Measurements from ENCODE around the gene ADAMTSL2.

DNA sequence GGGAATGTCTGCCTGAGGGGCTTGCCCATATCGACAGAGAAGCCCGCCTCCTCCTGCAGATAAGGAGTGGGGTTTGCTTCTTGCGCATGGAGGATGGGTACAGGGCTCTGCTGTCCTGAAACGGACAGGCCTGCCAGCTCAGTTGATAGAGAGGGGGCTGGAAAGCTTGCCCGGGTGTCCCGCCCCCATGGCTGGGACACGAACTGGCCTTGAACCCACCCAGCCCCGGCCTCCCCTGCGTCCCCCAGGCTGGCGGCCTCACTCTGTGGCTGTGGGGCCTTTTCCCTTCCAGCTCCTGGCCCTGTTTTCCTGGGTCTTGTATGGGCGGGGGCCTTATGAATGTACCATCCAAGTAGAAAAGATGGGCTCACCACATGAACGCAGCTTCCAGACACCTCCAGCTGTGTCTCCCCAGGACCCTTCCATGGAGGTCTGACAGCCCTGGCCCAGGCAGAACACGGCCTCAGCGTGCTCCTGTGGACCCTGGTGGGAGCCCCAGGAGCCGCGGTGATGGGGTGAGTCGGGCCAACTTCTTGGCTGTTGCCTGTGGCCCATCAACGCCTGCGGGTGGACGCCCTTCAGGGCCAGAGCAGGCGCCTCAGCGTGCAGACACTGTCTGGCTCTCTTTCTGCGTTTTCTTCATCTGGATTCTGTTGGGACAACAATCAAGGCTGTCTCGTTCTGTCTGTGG is 39.7 kb upstream of the ADAMTSL2 start:
- TF ChIP-seq POLR2AphosphoS5 (IDR thresholded peaks at IDR 0.05; ENCODE audit: borderline replicate concordance, low read depth, low read length) (no peak), EZH2 (IDR thresholded peaks at IDR 0.05) (no peak)
